ENCODE measurements around the gene PCCA.
"Not testable (repeated sequence)": the region's sequence is repeated elsewhere in the genome, so short reads cannot be mapped to it uniquely, and the experiment has no call there.

The PCCA gene

GRCh38 chr13:100364591-100364990 is 275.7 kb downstream of the PCCA start:
- no peak for DNase-seq

GRCh38 chr13:100365680-100366079 is 276.8 kb downstream of the PCCA start:
- DNase-seq, result no peak

- no peak for DNase-seq
Observed at GRCh38 chr13:100378533-100378932, 289.6 kb downstream of the PCCA start.

- no peak for DNase-seq
Observed at GRCh38 chr13:100381595-100382224, 292.8 kb downstream of the PCCA start.

GRCh38 chr13:100382785-100383184 is 293.9 kb downstream of the PCCA start:
- DNase-seq, result no peak

- no peak for DNase-seq
Observed at GRCh38 chr13:100387416-100387815, 298.5 kb downstream of the PCCA start.

- DNase-seq, result not testable (repeated sequence)
Observed at GRCh38 chr13:100388150-100388549, 299.3 kb downstream of the PCCA start.

GRCh38 chr13:100388923-100389322 is 300.0 kb downstream of the PCCA start:
- DNase-seq, result no peak

- no peak for DNase-seq
Observed at GRCh38 chr13:100389617-100390016, 300.7 kb downstream of the PCCA start.

GRCh38 chr13:100392709-100393630 is 304.1 kb downstream of the PCCA start:
- peak; percentile 79 for DNase-seq

- peak; percentile 44 for DNase-seq
Observed at GRCh38 chr13:100394005-100394695, 305.3 kb downstream of the PCCA start.

GRCh38 chr13:100395698-100396373 is 306.9 kb downstream of the PCCA start:
- DNase-seq, result no peak

- DNase-seq, result no peak
Observed at GRCh38 chr13:100396776-100397175, 307.9 kb downstream of the PCCA start.

- DNase-seq, result no peak
Observed at GRCh38 chr13:100397627-100398026, 308.7 kb downstream of the PCCA start.

- no peak for DNase-seq
Observed at GRCh38 chr13:100398360-100398759, 309.5 kb downstream of the PCCA start.

GRCh38 chr13:100399455-100399854 is 310.6 kb downstream of the PCCA start:
- no peak for DNase-seq

- no peak for DNase-seq
Observed at GRCh38 chr13:100403675-100404074, 314.8 kb downstream of the PCCA start.

GRCh38 chr13:100409132-100409531 is 320.2 kb downstream of the PCCA start:
- no peak for DNase-seq

GRCh38 chr13:100423375-100423774 is 334.5 kb downstream of the PCCA start:
- DNase-seq, result no peak

GRCh38 chr13:100428986-100429385 is 340.1 kb downstream of the PCCA start:
- DNase-seq, result no peak

GRCh38 chr13:100432611-100433010 is 343.7 kb downstream of the PCCA start:
- no peak for DNase-seq

- DNase-seq, result no peak
Observed at GRCh38 chr13:100433475-100433874, 344.6 kb downstream of the PCCA start.

Data from stimulated activated CD4-positive, alpha-beta T cell treated with anti-CD3 and anti-CD28 coated beads, Interleukin-1b, Interleukin-23, amount 100 ng/mL, for 48 hours (primary cell).